Fibroblast of the aortic adventitia (primary cell): ENCODE data around the gene TRIM58. TPM values are rescaled to one million over a fixed set of nuclear protein-coding genes. Genes with fewer than 3 reads are reported as not detected.

Source experiments
- DNase-seq: peaks from one replicate; pipeline ENCODE4 v3.0.0-alpha.2; 2010; ENCODE audit warnings: low read depth
- H3K4me3 ChIP-seq: 2 replicates; pipeline ENCODE4 v1.5.1; 2011; ENCODE audit warnings: low read depth, mild to moderate bottlenecking, control low read depth, low read length, moderate library complexity
- total RNA-seq: library from RNA; depleted of rRNA; stranded (reverse); fragments of >200 nt; gene quantifications from 2 replicates; pipeline ENCODE4 v1.2.3, GENCODE V29; 2012; ENCODE audit warnings: low replicate concordance
- TF ChIP-seq, protein P1 (sequence below): IDR thresholded peaks from 2 replicates; pipeline ENCODE4 v1.5.1; 2011; ENCODE audit warnings: mild to moderate bottlenecking, low read length, control low read depth, inconsistent platforms; ENCODE audit not compliant: insufficient read depth

The TRIM58 gene, protein sequence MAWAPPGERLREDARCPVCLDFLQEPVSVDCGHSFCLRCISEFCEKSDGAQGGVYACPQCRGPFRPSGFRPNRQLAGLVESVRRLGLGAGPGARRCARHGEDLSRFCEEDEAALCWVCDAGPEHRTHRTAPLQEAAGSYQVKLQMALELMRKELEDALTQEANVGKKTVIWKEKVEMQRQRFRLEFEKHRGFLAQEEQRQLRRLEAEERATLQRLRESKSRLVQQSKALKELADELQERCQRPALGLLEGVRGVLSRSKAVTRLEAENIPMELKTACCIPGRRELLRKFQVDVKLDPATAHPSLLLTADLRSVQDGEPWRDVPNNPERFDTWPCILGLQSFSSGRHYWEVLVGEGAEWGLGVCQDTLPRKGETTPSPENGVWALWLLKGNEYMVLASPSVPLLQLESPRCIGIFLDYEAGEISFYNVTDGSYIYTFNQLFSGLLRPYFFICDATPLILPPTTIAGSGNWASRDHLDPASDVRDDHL
- 0.09 and 3.0 TPM in 2 replicates for total RNA-seq

DNA sequence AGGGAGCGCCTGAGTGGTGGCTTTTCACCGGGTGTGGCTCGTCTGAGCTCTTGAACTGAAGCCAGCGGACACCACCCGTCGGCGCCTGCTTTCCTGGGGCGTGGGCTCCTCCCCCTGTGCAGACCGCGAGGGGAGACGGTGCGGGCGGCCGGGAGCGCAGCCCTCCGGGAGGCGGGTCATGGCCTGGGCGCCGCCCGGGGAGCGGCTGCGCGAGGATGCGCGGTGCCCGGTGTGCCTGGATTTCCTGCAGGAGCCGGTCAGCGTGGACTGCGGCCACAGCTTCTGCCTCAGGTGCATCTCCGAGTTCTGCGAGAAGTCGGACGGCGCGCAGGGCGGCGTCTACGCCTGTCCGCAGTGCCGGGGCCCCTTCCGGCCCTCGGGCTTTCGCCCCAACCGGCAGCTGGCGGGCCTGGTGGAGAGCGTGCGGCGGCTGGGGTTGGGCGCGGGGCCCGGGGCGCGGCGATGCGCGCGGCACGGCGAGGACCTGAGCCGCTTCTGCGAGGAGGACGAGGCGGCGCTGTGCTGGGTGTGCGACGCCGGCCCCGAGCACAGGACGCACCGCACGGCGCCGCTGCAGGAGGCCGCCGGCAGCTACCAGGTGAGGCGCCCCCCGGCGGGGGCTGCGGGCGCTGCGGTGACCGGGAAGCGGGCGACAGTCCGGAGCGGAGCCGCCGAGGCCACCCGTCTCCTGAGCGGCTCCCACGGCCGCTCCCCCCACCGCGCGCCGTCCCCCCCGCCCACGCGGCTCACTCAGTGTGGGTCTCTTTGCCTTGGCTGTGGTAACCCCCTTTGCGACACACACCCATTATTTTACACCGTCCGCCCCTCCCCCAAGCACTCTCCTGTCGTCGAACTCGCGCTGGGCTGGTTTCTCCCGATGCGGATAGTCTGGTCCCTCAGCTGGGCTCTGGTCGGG, at the start of gene TRIM58:
TSS of gene TRIM58 (plus strand) at position 119 of the 916 bp plus-strand sequence. CDS start at position 179, 60 bp downstream.
- no peak for DNase-seq
- TF ChIP-seq, protein P1, sequence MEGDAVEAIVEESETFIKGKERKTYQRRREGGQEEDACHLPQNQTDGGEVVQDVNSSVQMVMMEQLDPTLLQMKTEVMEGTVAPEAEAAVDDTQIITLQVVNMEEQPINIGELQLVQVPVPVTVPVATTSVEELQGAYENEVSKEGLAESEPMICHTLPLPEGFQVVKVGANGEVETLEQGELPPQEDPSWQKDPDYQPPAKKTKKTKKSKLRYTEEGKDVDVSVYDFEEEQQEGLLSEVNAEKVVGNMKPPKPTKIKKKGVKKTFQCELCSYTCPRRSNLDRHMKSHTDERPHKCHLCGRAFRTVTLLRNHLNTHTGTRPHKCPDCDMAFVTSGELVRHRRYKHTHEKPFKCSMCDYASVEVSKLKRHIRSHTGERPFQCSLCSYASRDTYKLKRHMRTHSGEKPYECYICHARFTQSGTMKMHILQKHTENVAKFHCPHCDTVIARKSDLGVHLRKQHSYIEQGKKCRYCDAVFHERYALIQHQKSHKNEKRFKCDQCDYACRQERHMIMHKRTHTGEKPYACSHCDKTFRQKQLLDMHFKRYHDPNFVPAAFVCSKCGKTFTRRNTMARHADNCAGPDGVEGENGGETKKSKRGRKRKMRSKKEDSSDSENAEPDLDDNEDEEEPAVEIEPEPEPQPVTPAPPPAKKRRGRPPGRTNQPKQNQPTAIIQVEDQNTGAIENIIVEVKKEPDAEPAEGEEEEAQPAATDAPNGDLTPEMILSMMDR = no peak
- no peak within 1 kb of the TSS for H3K4me3 ChIP-seq

DNA sequence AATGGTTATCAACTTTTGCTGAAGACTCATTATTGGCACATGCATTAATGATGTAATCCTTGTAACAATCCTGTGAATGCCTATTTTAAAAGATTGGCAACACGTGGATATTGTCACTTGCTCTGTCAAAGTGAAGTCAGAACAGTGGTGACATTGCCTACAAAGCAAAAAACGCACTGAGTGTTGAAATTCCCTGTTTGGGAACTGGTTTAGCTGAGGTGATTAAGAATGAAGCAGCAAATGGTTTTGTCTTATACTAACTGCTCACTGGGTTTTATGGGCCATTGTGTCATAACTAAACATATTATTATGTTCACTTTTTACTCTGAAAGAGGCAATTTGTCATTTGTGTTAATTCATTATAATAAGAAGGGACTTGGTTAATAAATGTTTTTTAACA, 44.4 kb upstream of the TRIM58 start:
- no peak for DNase-seq
- TF ChIP-seq, protein P1 = no peak
- no peak overlapping the region for H3K4me3 ChIP-seq

DNA sequence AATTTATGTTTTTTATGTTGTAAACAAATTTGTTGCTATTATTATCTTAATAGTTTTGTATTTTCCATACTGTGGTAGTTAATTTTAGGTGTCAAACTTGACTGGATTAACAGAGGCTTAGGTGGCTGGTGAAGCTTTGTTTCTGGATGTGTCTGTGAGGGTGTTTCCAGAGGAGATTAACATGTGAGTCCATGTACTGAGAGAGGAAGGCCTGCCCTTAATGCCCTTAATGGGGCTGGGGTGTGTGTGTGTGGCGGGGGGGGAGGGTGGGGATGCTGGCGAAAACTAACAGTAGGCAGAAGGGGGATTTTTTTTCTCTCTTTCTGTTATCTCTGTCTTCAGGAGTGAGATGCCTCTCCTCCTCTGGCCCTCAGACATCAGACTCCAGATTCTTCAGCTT, 34.9 kb upstream of the TRIM58 start:
- TF ChIP-seq, protein P1 = no peak
- no peak for DNase-seq
- no peak overlapping the region for H3K4me3 ChIP-seq

DNA sequence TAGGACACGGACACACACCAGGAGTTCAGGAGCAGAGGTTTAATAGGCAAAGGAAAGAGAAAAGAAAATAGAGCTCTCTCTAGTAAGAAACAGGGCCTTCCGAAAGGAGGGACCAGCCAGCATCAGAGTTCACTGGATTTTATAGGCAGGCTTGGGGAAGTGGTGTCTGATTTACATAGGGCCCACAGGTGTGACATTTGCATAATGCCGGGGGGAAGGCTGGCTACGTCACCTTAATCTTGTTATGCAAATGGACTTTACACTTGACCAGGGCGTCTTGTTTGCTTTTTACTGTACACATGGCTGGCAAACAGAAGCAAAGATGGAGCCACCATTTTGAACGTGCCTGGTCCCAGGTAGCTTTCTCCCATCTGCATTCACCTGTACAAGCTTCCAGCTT, 33.0 kb upstream of the TRIM58 start, which contains the start of gene OR14A16:
TSS of gene OR14A16 (minus strand) at position 97 of the 400 bp plus-strand sequence. CDS start 8,390 bp downstream, outside the sequence.
- H3K4me3 ChIP-seq = no peak within 1 kb of the TSS
- no peak for DNase-seq
- TF ChIP-seq, protein P1 = no peak

DNA sequence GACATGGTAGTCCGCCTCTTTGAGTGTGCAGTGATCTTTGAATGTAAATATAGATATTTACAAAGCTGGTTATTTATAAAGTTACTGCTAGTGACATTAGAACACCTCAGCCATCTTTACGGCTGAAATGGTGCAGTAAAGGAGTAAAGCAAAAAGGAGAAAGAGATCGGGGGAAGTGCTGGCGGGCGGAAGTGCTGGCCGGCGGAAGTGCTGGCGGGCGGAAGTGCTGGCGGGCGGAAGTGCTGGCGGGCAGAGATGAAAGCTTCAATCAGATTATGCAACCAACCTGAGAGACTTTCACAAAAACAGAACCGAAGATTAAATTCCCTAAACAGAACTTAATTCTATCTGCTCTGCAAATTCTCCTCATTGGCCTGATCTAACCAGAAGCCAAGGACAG, 31.6 kb upstream of the TRIM58 start:
- no peak overlapping the region for H3K4me3 ChIP-seq
- TF ChIP-seq, protein P1 = no peak
- DNase-seq = no peak

DNA sequence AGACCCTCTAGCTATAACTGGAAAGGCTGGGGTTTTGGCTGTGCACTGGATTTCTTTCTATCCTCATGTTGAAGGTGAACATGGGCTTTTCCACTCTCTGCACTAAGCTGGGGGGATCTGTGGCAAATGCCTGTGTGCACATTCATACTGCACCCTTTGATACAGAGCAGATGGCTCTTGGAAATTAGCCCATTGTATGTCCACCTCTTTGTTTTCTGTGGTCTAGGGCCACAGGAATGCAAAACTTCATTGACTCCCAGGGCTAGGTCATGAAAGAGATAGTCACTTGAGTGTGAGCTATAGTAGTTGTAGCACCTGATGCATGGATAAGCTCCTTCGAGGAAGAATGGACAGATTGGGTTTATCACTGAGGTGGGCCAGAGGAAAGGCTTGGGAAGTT, 27.3 kb upstream of the TRIM58 start:
- no peak for DNase-seq
- H3K4me3 ChIP-seq = no peak overlapping the region
- TF ChIP-seq, protein P1 = no peak
